Left ventricle myocardium inferior (tissue), 1 donor: ENCODE results near the gene LAMTOR2. TPM values are rescaled to one million over a fixed set of nuclear protein-coding genes. Genes with fewer than 3 reads are reported as not detected.

ENCODE experiments used
- DNase-seq: peaks from one replicate; pipeline ENCODE4 v3.0.0-alpha.2; 2020
- H3K27ac ChIP-seq: fragments of 200-600 bp; replicated peaks from 2 replicates; pipeline ENCODE4 v1.8.0; 2021
- H3K27me3 ChIP-seq: fragments of 200-600 bp; 2 replicates; pipeline ENCODE4 v1.8.0; 2021; ENCODE audit warnings: low read depth
- H3K36me3 ChIP-seq: fragments of 200-600 bp; 2 replicates; pipeline ENCODE4 v1.8.0; 2021
- H3K4me1 ChIP-seq: fragments of 200-600 bp; 2 replicates; pipeline ENCODE4 v1.8.0; 2021
- H3K4me3 ChIP-seq: fragments of 200-600 bp; 2 replicates; pipeline ENCODE4 v1.8.0; 2021; ENCODE audit warnings: mild to moderate bottlenecking, moderate library complexity
- H3K9me3 ChIP-seq: fragments of 200-600 bp; replicated peaks from 2 replicates; pipeline ENCODE4 v1.8.0; 2021
- intact Hi-C: fragments of 100-400 bp; cut with micrococcal nuclease; formaldehyde crosslinking; loops from one replicate; pipeline ENCODE4 v1.11.0; 2022
- total RNA-seq: library from RNA; stranded (reverse); fragmentation: NEBNext Ultra II Directional; extraction: Animal tissue kit (Norgen Biotek cat#: 25700); gene quantifications from one replicate; pipeline ENCODE4 v1.2.1, GENCODE V29; 2021
- TF ChIP-seq, protein P1 (sequence below): fragments of 200-600 bp; IDR thresholded peaks from 2 replicates; pipeline ENCODE4 v1.8.0; 2021; ENCODE audit warnings: antibody characterized with exemption, mild to moderate bottlenecking, borderline replicate concordance
- donor health status: DM: no; HTN: yes; CAD: no; lungs with severe emphysema.

LAMTOR2 gene
- total RNA-seq, 1 donor from 2014 or later = 55.0 TPM

DNA sequence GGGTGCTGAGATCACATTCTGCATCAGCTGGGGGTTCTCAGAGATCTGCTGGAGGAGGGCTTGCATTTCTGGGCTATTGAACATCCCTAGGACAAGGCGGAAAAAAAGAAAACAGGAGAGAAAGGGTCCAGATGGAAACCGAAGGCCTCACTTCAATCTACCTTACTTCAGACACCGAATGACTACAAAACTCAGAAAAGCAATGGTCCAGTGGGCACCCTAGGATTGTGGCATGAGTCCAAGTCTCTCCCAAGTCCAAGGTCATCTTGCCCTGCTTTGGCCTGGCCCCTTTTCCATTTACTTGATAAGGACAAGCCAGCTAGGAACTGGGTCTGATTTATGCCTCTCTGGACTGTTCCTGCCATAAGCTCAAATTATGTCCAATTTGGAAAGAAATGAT, 11.8 kb upstream of the LAMTOR2 start:
- Histone ChIP-seq H3K4me3 (no peak overlapping the region), H3K27ac (no peak overlapping the region), H3K9me3 (no peaks in the 10 kb centered on the region), H3K27me3 (no peaks in the 10 kb centered on the region), H3K4me1 (peaks cover 6% of the 10 kb centered on the region), H3K36me3 (peaks cover 81% of the 10 kb centered on the region)
- intact Hi-C loops = no loop called here
- TF ChIP-seq, protein P1, sequence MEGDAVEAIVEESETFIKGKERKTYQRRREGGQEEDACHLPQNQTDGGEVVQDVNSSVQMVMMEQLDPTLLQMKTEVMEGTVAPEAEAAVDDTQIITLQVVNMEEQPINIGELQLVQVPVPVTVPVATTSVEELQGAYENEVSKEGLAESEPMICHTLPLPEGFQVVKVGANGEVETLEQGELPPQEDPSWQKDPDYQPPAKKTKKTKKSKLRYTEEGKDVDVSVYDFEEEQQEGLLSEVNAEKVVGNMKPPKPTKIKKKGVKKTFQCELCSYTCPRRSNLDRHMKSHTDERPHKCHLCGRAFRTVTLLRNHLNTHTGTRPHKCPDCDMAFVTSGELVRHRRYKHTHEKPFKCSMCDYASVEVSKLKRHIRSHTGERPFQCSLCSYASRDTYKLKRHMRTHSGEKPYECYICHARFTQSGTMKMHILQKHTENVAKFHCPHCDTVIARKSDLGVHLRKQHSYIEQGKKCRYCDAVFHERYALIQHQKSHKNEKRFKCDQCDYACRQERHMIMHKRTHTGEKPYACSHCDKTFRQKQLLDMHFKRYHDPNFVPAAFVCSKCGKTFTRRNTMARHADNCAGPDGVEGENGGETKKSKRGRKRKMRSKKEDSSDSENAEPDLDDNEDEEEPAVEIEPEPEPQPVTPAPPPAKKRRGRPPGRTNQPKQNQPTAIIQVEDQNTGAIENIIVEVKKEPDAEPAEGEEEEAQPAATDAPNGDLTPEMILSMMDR = no peak
- no peak for DNase-seq

DNA sequence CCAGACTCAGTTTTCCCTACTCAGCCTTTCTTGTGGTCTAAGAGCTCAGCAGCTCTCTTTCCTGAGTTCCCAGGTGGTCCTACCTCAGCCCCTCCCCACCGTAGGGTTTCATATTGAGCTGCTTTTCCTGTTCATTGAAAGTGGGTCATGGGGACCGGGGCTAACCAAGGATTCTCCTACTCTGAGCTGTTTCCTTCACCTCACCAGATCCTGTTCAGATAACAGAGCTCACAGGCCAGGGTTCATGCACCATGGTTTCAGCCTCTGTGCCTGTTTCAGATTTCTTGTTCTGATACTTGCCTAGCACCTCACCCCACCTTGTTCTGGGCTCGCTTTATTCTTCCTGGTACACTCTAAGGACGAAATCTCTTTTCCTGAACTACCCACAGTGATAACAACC, 9.5 kb upstream of the LAMTOR2 start:
- DNase-seq = no peak
- Histone ChIP-seq H3K9me3 (no peaks in the 10 kb centered on the region), H3K36me3 (peaks cover 75% of the 10 kb centered on the region), H3K27ac (no peak overlapping the region), H3K27me3 (no peaks in the 10 kb centered on the region), H3K4me3 (no peak overlapping the region), H3K4me1 (peaks cover 16% of the 10 kb centered on the region)
- intact Hi-C loops = no loop called here
- TF ChIP-seq, protein P1 = no peak

DNA sequence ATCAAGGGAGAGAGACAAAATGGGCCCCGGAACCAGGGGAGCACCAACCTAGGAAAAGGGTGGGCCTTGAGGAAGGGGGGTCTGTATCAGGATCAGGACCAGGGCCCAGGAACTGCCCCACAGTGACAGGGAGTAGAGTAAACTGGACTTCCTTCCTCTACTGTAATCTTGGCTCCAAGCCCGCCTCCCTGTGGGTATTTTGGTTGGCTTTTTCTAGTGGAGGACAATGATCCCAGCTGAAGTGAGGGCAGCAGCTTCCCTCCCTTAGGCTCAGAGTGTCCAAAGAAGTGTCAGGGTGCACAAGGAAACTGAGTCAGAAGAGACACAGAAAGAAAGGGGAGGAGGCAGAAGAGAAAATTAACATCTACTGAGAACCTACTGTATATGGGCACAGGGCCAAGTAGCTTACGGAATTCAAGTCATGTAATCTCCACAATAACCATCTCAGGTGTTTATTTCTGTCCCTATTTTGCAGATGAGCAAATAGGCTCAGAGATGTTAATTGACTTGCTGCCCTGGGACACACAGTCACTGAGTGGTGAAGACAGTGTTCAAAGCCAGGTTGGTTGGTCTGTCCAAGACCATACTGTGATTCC, 5.8 kb upstream of the LAMTOR2 start:
- no peaks in the 10 kb centered on the region for H3K9me3 ChIP-seq
- peaks cover 41% of the 10 kb centered on the region for H3K36me3 ChIP-seq
- no peak overlapping the region for H3K4me3 ChIP-seq
- no peaks in the 10 kb centered on the region for H3K27me3 ChIP-seq
- no peak for DNase-seq
- peaks cover 40% of the 10 kb centered on the region for H3K4me1 ChIP-seq
- TF ChIP-seq, protein P1 = no peak
- intact Hi-C loops = no loop called here
- H3K27ac ChIP-seq = no peak overlapping the region

DNA sequence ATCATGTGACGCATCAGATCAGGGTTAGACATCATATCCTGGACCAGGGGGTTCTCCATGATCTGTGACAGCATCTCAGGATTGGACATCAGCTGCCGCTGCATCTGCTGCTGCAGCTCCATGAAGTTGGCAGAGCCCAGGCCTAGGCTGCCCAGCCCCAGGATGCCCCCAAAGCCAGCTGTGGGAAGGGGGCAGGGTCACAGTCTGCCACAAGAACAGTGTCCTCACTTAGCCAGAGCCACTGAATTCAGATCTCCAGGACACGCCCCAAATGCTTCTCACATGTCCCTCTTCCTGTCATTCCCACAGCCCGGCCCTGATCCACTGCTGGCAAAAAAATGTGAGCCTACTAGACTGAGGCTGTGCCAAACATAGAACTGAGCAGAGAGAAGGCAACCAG, 4.2 kb upstream of the LAMTOR2 start:
- no peak overlapping the region for H3K4me3 ChIP-seq
- H3K27ac ChIP-seq = peak overlapping the region; percentile 63
- H3K4me1 ChIP-seq = peaks cover 53% of the 10 kb centered on the region
- TF ChIP-seq, protein P1 = no peak
- intact Hi-C loops = no loop called here
- peak; percentile 54 for DNase-seq
- H3K36me3 ChIP-seq = peaks cover 29% of the 10 kb centered on the region
- H3K27me3 ChIP-seq = no peaks in the 10 kb centered on the region
- no peaks in the 10 kb centered on the region for H3K9me3 ChIP-seq

DNA sequence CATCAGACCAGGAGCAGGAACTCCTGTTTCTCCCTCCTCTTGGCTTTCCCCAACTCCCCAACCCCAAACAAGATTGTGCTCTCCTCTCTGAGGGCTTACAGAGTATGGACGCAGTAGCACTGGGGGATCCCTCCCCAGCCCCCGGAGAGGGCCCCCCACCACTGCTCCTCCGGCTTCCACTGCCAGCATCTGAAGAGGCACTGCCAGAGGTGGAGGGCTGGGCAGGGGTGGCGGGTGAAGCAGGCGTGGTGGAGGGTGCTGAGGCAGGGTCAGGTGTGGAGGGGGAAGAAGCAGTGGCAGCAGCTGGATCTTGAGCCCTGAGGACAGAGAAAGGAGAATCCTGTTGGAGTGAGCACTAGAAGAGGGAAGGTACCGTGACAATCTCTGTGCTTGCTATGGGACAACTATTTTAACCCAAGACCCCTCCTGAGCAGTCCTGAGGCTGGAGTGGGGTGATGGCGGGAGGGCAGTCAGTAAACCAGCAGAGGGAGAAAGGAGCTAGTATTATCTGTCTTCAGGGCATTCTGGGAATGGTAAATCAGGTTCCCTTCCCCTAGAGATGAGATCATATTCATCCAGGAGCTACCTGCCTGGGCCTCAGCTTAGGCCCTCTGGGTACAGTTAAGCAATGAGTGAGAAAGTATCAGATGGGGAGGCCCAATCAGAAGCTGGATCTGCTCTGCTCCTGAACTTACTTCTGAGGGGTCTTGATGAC, 3.4 kb upstream of the LAMTOR2 start:
- Histone ChIP-seq H3K4me1 (peaks cover 61% of the 10 kb centered on the region), H3K9me3 (no peaks in the 10 kb centered on the region), H3K27ac (peak overlapping the region; percentile 63), H3K27me3 (no peaks in the 10 kb centered on the region), H3K4me3 (no peak overlapping the region), H3K36me3 (peaks cover 27% of the 10 kb centered on the region)
- no peak for DNase-seq
- intact Hi-C loops = no loop called here
- TF ChIP-seq, protein P1 = no peak
